A549 (cell line): ENCODE results near the gene STRIP2.

Experiments used
- CEBPB ChIP-seq, 2 experiments: fragments of >200 bp in 1 of 2; sonication (Bioruptor Twin) in 1 of 2; formaldehyde crosslinking in 1 of 2; IDR thresholded peaks; 2 replicates each; pipeline ENCODE4 v1.6.1; 2012 to 2016
- EP300 ChIP-seq, 2 experiments: fragments of >200 bp; sonication (Bioruptor Twin); formaldehyde crosslinking; IDR thresholded peaks; 2 replicates in 1 of 2; 3 replicates in 1 of 2; pipeline ENCODE4 v1.6.1; 2016 to 2017
- ESRRA ChIP-seq: fragments of 150-350 bp; IDR thresholded peaks from 2 replicates; pipeline ENCODE4 v1.6.1; 2014; ENCODE audit warnings: mild to moderate bottlenecking, low read length, borderline replicate concordance
- KDM1A ChIP-seq: fragments of 200-600 bp; sonication (generic); IDR thresholded peaks from 2 replicates; pipeline ENCODE4 v1.6.1; 2016; ENCODE audit warnings: low read depth, mild to moderate bottlenecking
- POLR2A ChIP-seq: IDR thresholded peaks from 2 replicates; pipeline ENCODE4 v1.6.1; 2012; ENCODE audit warnings: mild to moderate bottlenecking, low read length
- POLR2AphosphoS2 ChIP-seq: conservative IDR thresholded peaks from 2 replicates; pipeline ENCODE4 v1.6.1; 2012; ENCODE audit warnings: low read length, improper control_type of control experiment, inconsistent platforms
- RAD21 ChIP-seq, 2 experiments: fragments of >200 bp in 1 of 2; sonication (Bioruptor Twin) in 1 of 2; formaldehyde crosslinking in 1 of 2; IDR thresholded peaks in 1 of 2; conservative IDR thresholded peaks in 1 of 2; 2 replicates in 1 of 2; 3 replicates in 1 of 2; pipeline ENCODE4 v1.6.1; 2012 to 2018; ENCODE audit warnings: inconsistent platforms in 1 of 2
- ZC3H11A ChIP-seq: fragments of 450-650 bp; IDR thresholded peaks from 2 replicates; pipeline ENCODE4 v1.6.1; 2014; ENCODE audit warnings: antibody characterized with exemption, mild to moderate bottlenecking
- TF ChIP-seq, protein P1 (sequence below): fragments of >200 bp; sonication (Bioruptor Twin); formaldehyde crosslinking; IDR thresholded peaks from 3 replicates; pipeline ENCODE4 v1.5.1; 2016

GRCh38 chr7:129412501-129412900 lies 21.7 kb upstream of the STRIP2 start:
- TF ChIP-seq POLR2AphosphoS2, result no peak
- TF ChIP-seq, protein P1, sequence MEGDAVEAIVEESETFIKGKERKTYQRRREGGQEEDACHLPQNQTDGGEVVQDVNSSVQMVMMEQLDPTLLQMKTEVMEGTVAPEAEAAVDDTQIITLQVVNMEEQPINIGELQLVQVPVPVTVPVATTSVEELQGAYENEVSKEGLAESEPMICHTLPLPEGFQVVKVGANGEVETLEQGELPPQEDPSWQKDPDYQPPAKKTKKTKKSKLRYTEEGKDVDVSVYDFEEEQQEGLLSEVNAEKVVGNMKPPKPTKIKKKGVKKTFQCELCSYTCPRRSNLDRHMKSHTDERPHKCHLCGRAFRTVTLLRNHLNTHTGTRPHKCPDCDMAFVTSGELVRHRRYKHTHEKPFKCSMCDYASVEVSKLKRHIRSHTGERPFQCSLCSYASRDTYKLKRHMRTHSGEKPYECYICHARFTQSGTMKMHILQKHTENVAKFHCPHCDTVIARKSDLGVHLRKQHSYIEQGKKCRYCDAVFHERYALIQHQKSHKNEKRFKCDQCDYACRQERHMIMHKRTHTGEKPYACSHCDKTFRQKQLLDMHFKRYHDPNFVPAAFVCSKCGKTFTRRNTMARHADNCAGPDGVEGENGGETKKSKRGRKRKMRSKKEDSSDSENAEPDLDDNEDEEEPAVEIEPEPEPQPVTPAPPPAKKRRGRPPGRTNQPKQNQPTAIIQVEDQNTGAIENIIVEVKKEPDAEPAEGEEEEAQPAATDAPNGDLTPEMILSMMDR, result no peak
- TF ChIP-seq RAD21 (conservative IDR thresholded peaks at IDR 0.05 in 1 of 2, IDR thresholded peaks at IDR 0.05 in 1 of 2), result no peak
- no peak for TF ChIP-seq KDM1A
- no peak for TF ChIP-seq EP300 (IDR thresholded peaks at IDR 0.05)
- TF ChIP-seq POLR2A, result no peak
- TF ChIP-seq ZC3H11A, result no peak
- TF ChIP-seq ESRRA, result no peak
- no peak for TF ChIP-seq CEBPB (IDR thresholded peaks at IDR 0.05)
